IMR-90 (cell line): ENCODE data around the gene TBC1D9B. TPM values are rescaled to one million over a fixed set of nuclear protein-coding genes. Genes with fewer than 3 reads are reported as not detected.

Experiments used
- ATAC-seq: fragments of 200-7000 bp; cut with Tn5 transposase; 2 replicates; pipeline ENCODE4 v1.9.1; 2020; ENCODE audit warnings: low read depth, mild to moderate bottlenecking, moderate library complexity
- BruUV-seq: library from RNA; stranded (reverse); fragments of 400-500 nt; replicated peaks from 2 replicates; lab custom pipeline; 2021; lab: Mats Ljungman, UMichigan
- CTCF ChIA-PET: fragments of 300-600 bp; formaldehyde crosslinking; extraction: SDS; loops from one replicate; lab custom pipeline; 2021; ENCODE audit warnings: antibody characterized with exemption; lab: Yijun Ruan, JAX
- POLR2A ChIA-PET: fragments of 300-600 bp; sonication (Branson Sonifier 250); formaldehyde crosslinking; loops from one replicate; lab custom pipeline; 2022; ENCODE audit warnings: antibody characterized with exemption; ENCODE audit not compliant: unreplicated experiment; lab: Charles Lee
- DNase-seq: peaks from one replicate; pipeline ENCODE4 v3.0.0; 2013
- H2AFZ ChIP-seq: replicated peaks from 2 replicates; pipeline ENCODE3; 2013; ENCODE audit warnings: low read length, mild to moderate bottlenecking; ENCODE audit not compliant: poor library complexity
- H2AK5ac ChIP-seq: 2 replicates; pipeline ENCODE4 v1.6.1; 2013; ENCODE audit warnings: low read depth, low read length, inconsistent platforms
- H2AK9ac ChIP-seq: replicated peaks from 2 replicates; pipeline ENCODE3; 2013; ENCODE audit warnings: mild to moderate bottlenecking, low read depth, low read length, moderate library complexity; ENCODE audit not compliant: poor library complexity
- H2BK120ac ChIP-seq: 2 replicates; pipeline ENCODE4 v1.6.1; 2013; ENCODE audit warnings: low read depth, low read length, inconsistent platforms
- H2BK15ac ChIP-seq: 3 replicates; pipeline ENCODE4 v1.6.1; 2013; ENCODE audit warnings: low read depth, low read length, inconsistent platforms
- H2BK20ac ChIP-seq: 2 replicates; pipeline ENCODE4 v1.6.1; 2013; ENCODE audit warnings: low read depth, mild to moderate bottlenecking, inconsistent platforms, low read length, moderate library complexity
- H2BK5ac ChIP-seq: 2 replicates; pipeline ENCODE4 v1.6.1; 2013; ENCODE audit warnings: mild to moderate bottlenecking, low read depth, low read length, inconsistent platforms; ENCODE audit not compliant: poor library complexity, severe bottlenecking
- H3K14ac ChIP-seq: replicated peaks from 2 replicates; pipeline ENCODE4 v1.6.1; 2013; ENCODE audit warnings: low read depth, low read length, inconsistent platforms
- H3K18ac ChIP-seq: 2 replicates; pipeline ENCODE4 v1.6.1; 2013; ENCODE audit warnings: low read depth, low read length, control low read depth
- H3K23ac ChIP-seq: 2 replicates; pipeline ENCODE4 v1.6.1; 2013; ENCODE audit warnings: low read depth, low read length, inconsistent platforms
- H3K27ac ChIP-seq: 2 replicates; pipeline ENCODE4 v1.5.1; 2013; ENCODE audit warnings: mild to moderate bottlenecking, control low read depth, low read length; ENCODE audit not compliant: insufficient read depth
- H3K27me3 ChIP-seq: 2 replicates; pipeline ENCODE4 v1.6.1; 2013; ENCODE audit warnings: low read length; ENCODE audit not compliant: control insufficient read depth, insufficient read depth
- H3K36me3 ChIP-seq: 2 replicates; pipeline ENCODE4 v1.6.1; 2013; ENCODE audit warnings: low read length, mixed read lengths; ENCODE audit not compliant: control insufficient read depth, insufficient read depth
- H3K4ac ChIP-seq: 2 replicates; pipeline ENCODE4 v1.6.1; 2013; ENCODE audit warnings: low read depth, low read length, inconsistent platforms
- H3K4me1 ChIP-seq: 2 replicates; pipeline ENCODE4 v1.6.1; 2013; ENCODE audit warnings: low read length, mixed read lengths; ENCODE audit not compliant: control insufficient read depth, insufficient read depth
- H3K4me2 ChIP-seq: 2 replicates; pipeline ENCODE4 v1.6.1; 2013; ENCODE audit warnings: low read depth, mild to moderate bottlenecking, control low read depth, low read length, moderate library complexity
- H3K4me3 ChIP-seq: 2 replicates; pipeline ENCODE4 v1.5.1; 2013; ENCODE audit warnings: low read depth, mild to moderate bottlenecking, control low read depth, low read length, moderate library complexity; ENCODE audit not compliant: insufficient read depth
- H3K56ac ChIP-seq: 2 replicates; pipeline ENCODE4 v1.6.1; 2013; ENCODE audit warnings: low read length, inconsistent platforms; ENCODE audit not compliant: insufficient read depth; ENCODE audit errors: extremely low read depth
- H3K79me1 ChIP-seq, 2 experiments: 2 replicates each; pipeline ENCODE4 v1.6.1; 2013; ENCODE audit warnings: low read length in 2 of 2, inconsistent platforms in 1 of 2, low read depth in 1 of 2
- H3K9ac ChIP-seq: 2 replicates; pipeline ENCODE4 v1.6.1; 2013; ENCODE audit warnings: low read depth, low read length, control low read depth
- H3K9me1 ChIP-seq: 2 replicates; pipeline ENCODE4 v1.6.1; 2013; ENCODE audit warnings: low read length, inconsistent platforms; ENCODE audit not compliant: insufficient read depth
- H3K9me3 ChIP-seq: 2 replicates; pipeline ENCODE4 v1.6.1; 2013; ENCODE audit warnings: low read length; ENCODE audit not compliant: control insufficient read depth, insufficient read depth
- H4K20me1 ChIP-seq: 2 replicates; pipeline ENCODE4 v1.6.1; 2013; ENCODE audit warnings: low read length, inconsistent platforms; ENCODE audit not compliant: insufficient read depth
- H4K5ac ChIP-seq: 2 replicates; pipeline ENCODE4 v1.6.1; 2013; ENCODE audit warnings: mild to moderate bottlenecking, low read depth, low read length, control low read depth
- H4K8ac ChIP-seq, 2 experiments: 2 replicates each; pipeline ENCODE4 v1.6.1; 2013; ENCODE audit warnings: low read depth in 2 of 2, low read length in 2 of 2, control low read depth in 1 of 2, inconsistent platforms in 1 of 2
- H4K91ac ChIP-seq: 2 replicates; pipeline ENCODE4 v1.6.1; 2013; ENCODE audit warnings: low read depth, low read length, inconsistent platforms; ENCODE audit not compliant: insufficient read depth
- BHLHE40 ChIP-seq: fragments of 150-350 bp; IDR thresholded peaks from 2 replicates; pipeline ENCODE4 v1.6.1; 2016; ENCODE audit warnings: mild to moderate bottlenecking, low read depth, low read length
- CEBPB ChIP-seq: IDR thresholded peaks from 2 replicates; pipeline ENCODE4 v1.6.1; 2012; ENCODE audit warnings: low read depth, low read length, improper control_type of control experiment
- CHD1 ChIP-seq: IDR thresholded peaks from 2 replicates; pipeline ENCODE4 v1.6.1; 2012; ENCODE audit warnings: low read depth, low read length, improper control_type of control experiment
- CTCF ChIP-seq: conservative IDR thresholded peaks from 2 replicates; pipeline ENCODE4 v1.5.1; 2012; ENCODE audit warnings: mild to moderate bottlenecking, low read depth, low read length, improper control_type of control experiment
- ELK1 ChIP-seq: fragments of 150-350 bp; IDR thresholded peaks from 2 replicates; pipeline ENCODE4 v1.6.1; 2016; ENCODE audit warnings: low read depth, mild to moderate bottlenecking, low read length, moderate library complexity, borderline replicate concordance
- FOS ChIP-seq: fragments of 150-350 bp; IDR thresholded peaks from 2 replicates; pipeline ENCODE4 v1.6.1; 2016; ENCODE audit warnings: low read depth, low read length
- MAFK ChIP-seq: IDR thresholded peaks from 2 replicates; pipeline ENCODE4 v1.6.1; 2012; ENCODE audit warnings: low read depth, low read length, improper control_type of control experiment
- MAZ ChIP-seq: IDR thresholded peaks from 2 replicates; pipeline ENCODE4 v1.6.1; 2012; ENCODE audit warnings: low read depth, mild to moderate bottlenecking, low read length, improper control_type of control experiment, moderate library complexity, borderline replicate concordance
- MXI1 ChIP-seq: IDR thresholded peaks from 2 replicates; pipeline ENCODE4 v1.6.1; 2012; ENCODE audit warnings: low read depth, mild to moderate bottlenecking, low read length, moderate library complexity, borderline replicate concordance
- NFE2L2 ChIP-seq: fragments of 150-350 bp; IDR thresholded peaks from 2 replicates; pipeline ENCODE4 v1.6.1; 2016; ENCODE audit warnings: low read depth, mild to moderate bottlenecking, low read length
- POLR2A ChIP-seq: IDR thresholded peaks from 2 replicates; pipeline ENCODE4 v1.6.1; 2012; ENCODE audit warnings: mild to moderate bottlenecking, low read depth, low read length
- RCOR1 ChIP-seq: IDR thresholded peaks from 2 replicates; pipeline ENCODE4 v1.6.1; 2012; ENCODE audit warnings: mild to moderate bottlenecking, low read length, improper control_type of control experiment; ENCODE audit not compliant: insufficient replicate concordance
- RFX5 ChIP-seq: IDR thresholded peaks from 2 replicates; pipeline ENCODE4 v1.8.0; 2012; ENCODE audit warnings: low read depth, mild to moderate bottlenecking, low read length, moderate library complexity
- SMC3 ChIP-seq: fragments of 150-350 bp; IDR thresholded peaks from 2 replicates; pipeline ENCODE4 v1.6.1; 2016; ENCODE audit warnings: low read depth, mild to moderate bottlenecking, antibody characterized with exemption, low read length, moderate library complexity
- USF2 ChIP-seq: fragments of 150-350 bp; IDR thresholded peaks from 2 replicates; pipeline ENCODE4 v1.6.1; 2017; ENCODE audit warnings: mild to moderate bottlenecking, antibody characterized with exemption, low read length, low read depth
- WGBS, 2 experiments: methylation state at CpG; one replicate each; pipeline versions ENCODE4 v1.1.5 to v1.1.7; 2013; ENCODE audit warnings: missing lambda C conversion rate in 2 of 2; ENCODE audit not compliant: insufficient read length in 1 of 2; ENCODE audit errors: extremely low coverage in 2 of 2; 5-methylcytosine and 5-hydroxymethylcytosine counted together
- dilution Hi-C: fragments of 300-500 bp; cut with HindIII; formaldehyde crosslinking; loops from one replicate; pipeline ENCODE4 v1.14.3; 2018; ENCODE audit warnings: low sequenced_read_pairs; ENCODE audit not compliant: unreplicated experiment
- in situ Hi-C: fragments of 300-500 bp; cut with MboI; formaldehyde crosslinking; loops from 3 replicates; pipeline ENCODE4 v1.14.3; 2019; ENCODE audit warnings: low sequenced_read_pairs, inconsistent platforms, mixed read lengths
- intact Hi-C: fragments of 100-400 bp; cut with micrococcal nuclease; formaldehyde crosslinking; loops from 2 replicates; pipeline ENCODE4 v1.10.0; 2022
- polyA plus RNA-seq, 3 experiments: library from polyadenylated mRNA; depleted of rRNA; stranded (reverse); fragments of >200 nt; gene quantifications; 2 replicates each; pipeline ENCODE4 v1.2.3, GENCODE V29; 2012; ENCODE audit warnings: low replicate concordance in 1 of 3
- total RNA-seq: library from RNA; depleted of rRNA; stranded (reverse); fragments of >200 nt; gene quantifications from 2 replicates; pipeline ENCODE4 v1.2.3, GENCODE V29; 2012

The TBC1D9B gene
- total and polyA plus RNA-seq, 2 of the 4 experiments (the other 2 are of a cell fraction), result 58.6 to 78.1 TPM

- Histone ChIP-seq H2BK120ac (no peak overlapping the region), H2BK5ac (no peak overlapping the region), H3K4me1 (no peaks in the 10 kb centered on the region), H3K14ac (no peak overlapping the region), H4K5ac (no peak overlapping the region), H3K4me2 (no peak overlapping the region), H4K91ac (no peak overlapping the region), H4K20me1 (no peaks in the 10 kb centered on the region), H3K36me3 (peaks cover 74% of the 10 kb centered on the region), H3K18ac (no peak overlapping the region), H3K4me3 (no peak overlapping the region), H3K27ac (no peak overlapping the region), H2AK5ac (no peak overlapping the region), H3K9ac (no peak overlapping the region), H2BK15ac (no peak overlapping the region), H3K23ac (no peak overlapping the region), H3K27me3 (no peaks in the 10 kb centered on the region), H2AK9ac (no peak overlapping the region), H3K9me3 (no peaks in the 10 kb centered on the region), H3K4ac (no peak overlapping the region), H4K8ac (no peak overlapping the region), H3K56ac (no peak overlapping the region), H3K79me1 (no peaks in the 10 kb centered on the region; a peak in 1 of 4 replicates), H2BK20ac (no peak overlapping the region), H3K9me1 (peaks cover 4% of the 10 kb centered on the region; the same call in 1 of the 2 replicates), H2AFZ (no peak overlapping the region)
- ChIA-PET CTCF (no interaction called here), POLR2A (no interaction called here)
- ATAC-seq (no peak), DNase-seq (no peak)
- no TSS peak for BruUV-seq
- intact Hi-C loops, result no loop called here
- dilution Hi-C loops, result no loop called here
- in situ Hi-C loops, result no loop called here
- 83% methylated on average over 2 of the region's 5 CpGs; no CpG with 5 or more reads in 1 of the 2 experiments for WGBS, 2 experiments
- TF ChIP-seq POLR2A (no peak), USF2 (no peak), FOS (no peak), ELK1 (no peak), RCOR1 (no peak), SMC3 (no peak), CTCF (no peak), MAFK (no peak), RFX5 (no peak), CEBPB (no peak), MXI1 (no peak), NFE2L2 (no peak), MAZ (no peak), BHLHE40 (no peak), CHD1 (no peak)
Observed at GRCh38 chr5:179869101-179869500, 38.6 kb downstream of the TBC1D9B start.
